ENCODE results near the gene RHOJ. TPM values are rescaled to one million over a fixed set of nuclear protein-coding genes. Genes with fewer than 3 reads are reported as not detected.

The RHOJ gene
- total and polyA plus RNA-seq, 9 of the 15 experiments (the other 6 are each of a cell fraction or from before 2014, with no cell fraction given) = not detected

DNA sequence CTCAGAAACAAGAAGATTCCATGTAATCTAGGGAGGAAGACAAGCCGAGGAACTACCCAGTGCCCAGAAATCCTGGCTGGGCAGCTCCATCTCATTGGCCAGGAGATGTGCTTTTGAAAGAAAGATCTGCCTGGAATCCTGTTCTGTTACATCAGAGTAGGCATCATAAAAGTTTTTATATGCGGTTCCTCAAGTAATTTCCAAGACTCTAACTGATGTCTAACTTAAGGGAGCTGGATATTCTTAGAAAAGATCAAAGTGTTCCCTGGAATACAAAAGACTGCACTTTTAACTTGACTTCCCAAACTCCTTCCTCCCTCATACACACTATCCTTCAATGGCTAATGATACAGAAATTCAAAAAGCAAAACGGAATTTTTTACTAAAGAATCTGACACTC lies 16.3 kb downstream of the RHOJ start:
- H3K27me3 ChIP-seq (ENCODE audit: control insufficient read depth in 2 of 2, insufficient read depth in 2 of 2, low read length in 2 of 2) = no peaks in the 10 kb centered on the region
- H3K9me1 ChIP-seq (ENCODE audit: control insufficient read depth, insufficient read depth, low read length) = no peaks in the 10 kb centered on the region
- no TSS peak for BruUV-seq (replicated peaks)
- no peak overlapping the region for H2AFZ ChIP-seq (ENCODE audit: low read depth, low read length)
- H3K4me3 ChIP-seq = no peak overlapping the region
- ChIA-PET POLR2A (no interaction called here), CTCF (ENCODE audit: low intra/inter-chr PET ratio) (no interaction called here)
- FAIRE-seq = no peak
- no peaks in the 10 kb centered on the region for H3K4me1 ChIP-seq (replicated peaks in 1 of 2; ENCODE audit: control insufficient read depth in 2 of 2, insufficient read depth in 2 of 2, low read length in 2 of 2)
- intact Hi-C loops (cut with micrococcal nuclease) = no loop called here
- no peaks in the 10 kb centered on the region for H3K79me2 ChIP-seq (ENCODE audit: control insufficient read depth, insufficient read depth, low read length)
- no peak for ATAC-seq
- no peak for DNase-seq (ENCODE audit: extremely low read depth in 1 of 4, low spot score in 3 of 4)
- in situ Hi-C loops (cut with MboI) = no loop called here
- H3K9ac ChIP-seq (ENCODE audit: insufficient read depth in 1 of 2, low read depth in 2 of 2, low read length in 2 of 2) = no peak overlapping the region
- H3K27ac ChIP-seq (ENCODE audit: extremely low read depth, low read depth, low read length) = no peak overlapping the region
- 0% methylated on average over 3 of the region's 3 CpGs for WGBS (ENCODE audit: insufficient coverage, low coverage, missing lambda C conversion rate)
- H3K4me2 ChIP-seq (ENCODE audit: insufficient read depth, low read length) = no peak overlapping the region
- H3K9me3 ChIP-seq (replicated peaks; ENCODE audit: control insufficient read depth, insufficient read depth, low read depth, low read length) = no peaks in the 10 kb centered on the region
- no peaks in the 10 kb centered on the region for H4K20me1 ChIP-seq (replicated peaks; ENCODE audit: control insufficient read depth, insufficient read depth, low read length)
- TF ChIP-seq, protein P1, sequence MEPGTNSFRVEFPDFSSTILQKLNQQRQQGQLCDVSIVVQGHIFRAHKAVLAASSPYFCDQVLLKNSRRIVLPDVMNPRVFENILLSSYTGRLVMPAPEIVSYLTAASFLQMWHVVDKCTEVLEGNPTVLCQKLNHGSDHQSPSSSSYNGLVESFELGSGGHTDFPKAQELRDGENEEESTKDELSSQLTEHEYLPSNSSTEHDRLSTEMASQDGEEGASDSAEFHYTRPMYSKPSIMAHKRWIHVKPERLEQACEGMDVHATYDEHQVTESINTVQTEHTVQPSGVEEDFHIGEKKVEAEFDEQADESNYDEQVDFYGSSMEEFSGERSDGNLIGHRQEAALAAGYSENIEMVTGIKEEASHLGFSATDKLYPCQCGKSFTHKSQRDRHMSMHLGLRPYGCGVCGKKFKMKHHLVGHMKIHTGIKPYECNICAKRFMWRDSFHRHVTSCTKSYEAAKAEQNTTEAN (CRISPR knock-in tag; IDR thresholded peaks at IDR 0.05) = no peak
- TF ChIP-seq ELF4 (CRISPR knock-in tag; IDR thresholded peaks at IDR 0.05) = no peak
- no peaks in the 10 kb centered on the region for H3K36me3 ChIP-seq (ENCODE audit: control insufficient read depth, insufficient read depth, low read length)

DNA sequence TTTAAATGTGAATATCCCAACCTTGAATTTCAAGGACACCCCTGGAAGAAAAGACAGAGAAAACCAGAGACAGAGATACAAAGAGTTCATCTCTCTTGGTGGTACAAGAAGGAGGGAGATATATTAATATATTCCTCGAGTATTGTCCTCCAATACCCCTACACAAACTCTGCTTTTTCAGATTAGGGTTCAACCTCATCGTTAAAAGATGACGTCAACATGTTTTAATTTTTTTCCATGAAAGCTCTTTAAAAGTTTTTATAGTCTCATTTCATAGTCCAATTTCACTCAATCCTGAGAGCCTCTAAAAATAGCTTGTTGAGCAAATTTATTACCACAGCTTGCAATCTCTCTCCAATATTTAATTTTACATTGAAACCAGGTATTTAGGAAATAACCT lies 19.4 kb downstream of the RHOJ start:
- no peak overlapping the region for H3K9ac ChIP-seq (ENCODE audit: insufficient read depth in 1 of 2, low read depth in 2 of 2, low read length in 2 of 2)
- ATAC-seq (no peak), FAIRE-seq (no peak), DNase-seq (ENCODE audit: extremely low read depth in 1 of 4, low spot score in 3 of 4) (no peak)
- no peak overlapping the region for H3K4me3 ChIP-seq
- TF ChIP-seq SIRT6 (IDR thresholded peaks at IDR 0.05; ENCODE audit: low read depth, low read length) = no peak
- TF ChIP-seq SMARCE1 (IDR thresholded peaks at IDR 0.05) = no peak
- TF ChIP-seq RAD21 (CRISPR knock-in tag; conservative IDR thresholded peaks at IDR 0.05 in 1 of 2, IDR thresholded peaks at IDR 0.05 in 1 of 2) = no peak
- TF ChIP-seq, protein P2, sequence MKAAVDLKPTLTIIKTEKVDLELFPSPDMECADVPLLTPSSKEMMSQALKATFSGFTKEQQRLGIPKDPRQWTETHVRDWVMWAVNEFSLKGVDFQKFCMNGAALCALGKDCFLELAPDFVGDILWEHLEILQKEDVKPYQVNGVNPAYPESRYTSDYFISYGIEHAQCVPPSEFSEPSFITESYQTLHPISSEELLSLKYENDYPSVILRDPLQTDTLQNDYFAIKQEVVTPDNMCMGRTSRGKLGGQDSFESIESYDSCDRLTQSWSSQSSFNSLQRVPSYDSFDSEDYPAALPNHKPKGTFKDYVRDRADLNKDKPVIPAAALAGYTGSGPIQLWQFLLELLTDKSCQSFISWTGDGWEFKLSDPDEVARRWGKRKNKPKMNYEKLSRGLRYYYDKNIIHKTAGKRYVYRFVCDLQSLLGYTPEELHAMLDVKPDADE (conservative IDR thresholded peaks at IDR 0.05; ENCODE audit: control insufficient read depth, low read depth, low read length) = no peak
- TF ChIP-seq MCM2 (IDR thresholded peaks at IDR 0.05; ENCODE audit: low read depth) = no peak
- no peaks in the 10 kb centered on the region for H3K9me3 ChIP-seq (replicated peaks; ENCODE audit: control insufficient read depth, insufficient read depth, low read depth, low read length)
- H3K79me2 ChIP-seq (ENCODE audit: control insufficient read depth, insufficient read depth, low read length) = no peaks in the 10 kb centered on the region
- H3K4me1 ChIP-seq (replicated peaks in 1 of 2; ENCODE audit: control insufficient read depth in 2 of 2, insufficient read depth in 2 of 2, low read length in 2 of 2) = no peaks in the 10 kb centered on the region
- CTCF ChIA-PET (ENCODE audit: low intra/inter-chr PET ratio) = no interaction called here
- in situ Hi-C loops (cut with MboI) (no loop called here), intact Hi-C loops (cut with micrococcal nuclease) (no loop called here)
- POLR2A ChIA-PET = no interaction called here
- H3K27ac ChIP-seq (ENCODE audit: extremely low read depth, low read depth, low read length) = no peak overlapping the region
- no TSS peak for BruUV-seq (replicated peaks)
- H3K27me3 ChIP-seq (ENCODE audit: control insufficient read depth in 2 of 2, insufficient read depth in 2 of 2, low read length in 2 of 2) = no peaks in the 10 kb centered on the region
- no peak overlapping the region for H2AFZ ChIP-seq (ENCODE audit: low read depth, low read length)
- WGBS (ENCODE audit: insufficient coverage, low coverage, missing lambda C conversion rate) = 0% methylated on average over 3 of the region's 3 CpGs
- H3K4me2 ChIP-seq (ENCODE audit: insufficient read depth, low read length) = no peak overlapping the region
- no peaks in the 10 kb centered on the region for H3K9me1 ChIP-seq (ENCODE audit: control insufficient read depth, insufficient read depth, low read length)
- no peaks in the 10 kb centered on the region for H4K20me1 ChIP-seq (replicated peaks; ENCODE audit: control insufficient read depth, insufficient read depth, low read length)
- H3K36me3 ChIP-seq (ENCODE audit: control insufficient read depth, insufficient read depth, low read length) = no peaks in the 10 kb centered on the region
